ENCODE measurements around the gene EFNA5.
"Not testable (repeated sequence)": the region's sequence is repeated elsewhere in the genome, so short reads cannot be mapped to it uniquely, and the experiment has no call there.

EFNA5 gene

DNA sequence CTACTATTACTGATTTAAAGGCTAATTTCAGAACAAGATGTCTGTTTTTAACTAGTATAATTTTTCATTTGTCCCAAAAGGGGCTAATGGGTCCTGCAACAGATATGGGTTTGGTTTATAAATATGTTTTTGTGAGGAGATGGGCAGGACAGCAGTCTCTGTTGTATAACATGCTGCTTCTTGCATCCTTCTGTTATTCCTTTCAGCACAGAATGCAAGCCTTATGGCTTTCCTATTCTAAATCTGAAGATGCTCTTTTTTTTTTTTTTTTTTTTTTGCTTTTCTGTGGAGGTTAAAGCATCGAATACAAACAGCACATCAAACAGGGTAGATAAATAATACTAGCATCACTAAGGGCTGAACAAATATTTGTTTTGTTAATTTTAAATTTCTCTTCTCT, 235.7 kb downstream of the EFNA5 start:
- DNase-seq (ENCODE audit: low read depth in 2 of 2, low spot score in 1 of 2): no peak

DNA sequence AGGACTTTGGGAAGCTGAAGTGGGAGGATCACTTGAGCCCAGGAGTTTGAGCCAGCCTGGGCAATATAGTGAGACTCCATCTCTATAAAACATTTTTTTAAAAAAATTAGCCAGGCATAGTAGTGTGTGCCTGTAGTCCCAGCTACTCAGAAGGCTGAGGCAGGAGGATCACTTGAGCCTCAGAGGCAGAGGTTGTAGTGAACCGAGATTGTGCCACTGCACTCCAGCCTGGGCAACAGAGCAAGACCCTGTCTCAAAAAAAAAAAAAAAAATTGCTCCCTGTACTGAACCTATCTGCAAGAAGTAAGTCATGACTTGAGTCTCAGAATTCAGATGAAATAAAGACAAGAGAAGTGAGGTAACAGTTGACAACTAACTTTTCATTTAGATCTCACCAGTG, 237.1 kb downstream of the EFNA5 start:
- not testable (repeated sequence) for DNase-seq (ENCODE audit: low read depth in 2 of 2, low spot score in 1 of 2)

GRCh38 chr5:107431998-107432397, 238.7 kb downstream of the EFNA5 start:
- no peak for DNase-seq (ENCODE audit: low read depth in 2 of 2, low spot score in 1 of 2)

- DNase-seq (ENCODE audit: low read depth in 2 of 2, low spot score in 1 of 2): no peak
Measured at GRCh38 chr5:107431536-107431935, 239.2 kb downstream of the EFNA5 start.

DNA sequence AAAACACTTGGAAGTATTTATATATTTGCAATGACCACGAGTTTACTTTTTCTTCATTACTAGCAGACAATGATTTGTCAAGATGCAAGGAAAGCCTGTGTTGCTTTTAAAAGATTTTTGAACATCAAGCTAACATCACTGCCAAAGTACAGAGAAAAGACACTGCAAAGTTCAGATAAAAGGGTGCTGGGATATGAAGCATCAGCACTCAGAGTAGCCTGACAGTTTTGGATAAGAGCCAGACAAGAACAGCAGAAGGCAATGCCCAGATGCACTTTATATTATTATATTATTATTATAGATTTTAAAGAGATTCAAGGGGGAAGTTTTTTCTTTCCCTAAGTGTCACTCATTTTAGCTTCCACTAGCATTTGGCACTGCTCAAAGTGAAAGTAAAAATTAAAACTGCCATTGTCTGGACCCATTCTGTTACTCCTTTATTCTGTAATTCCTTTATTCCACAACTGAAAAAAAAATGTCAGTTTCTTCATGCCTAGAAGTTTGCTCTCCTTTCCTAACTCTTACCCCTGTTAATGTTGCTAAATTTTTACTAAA, 240.6 kb downstream of the EFNA5 start:
- DNase-seq (ENCODE audit: low read depth in 2 of 2, low spot score in 1 of 2): no peak

DNA sequence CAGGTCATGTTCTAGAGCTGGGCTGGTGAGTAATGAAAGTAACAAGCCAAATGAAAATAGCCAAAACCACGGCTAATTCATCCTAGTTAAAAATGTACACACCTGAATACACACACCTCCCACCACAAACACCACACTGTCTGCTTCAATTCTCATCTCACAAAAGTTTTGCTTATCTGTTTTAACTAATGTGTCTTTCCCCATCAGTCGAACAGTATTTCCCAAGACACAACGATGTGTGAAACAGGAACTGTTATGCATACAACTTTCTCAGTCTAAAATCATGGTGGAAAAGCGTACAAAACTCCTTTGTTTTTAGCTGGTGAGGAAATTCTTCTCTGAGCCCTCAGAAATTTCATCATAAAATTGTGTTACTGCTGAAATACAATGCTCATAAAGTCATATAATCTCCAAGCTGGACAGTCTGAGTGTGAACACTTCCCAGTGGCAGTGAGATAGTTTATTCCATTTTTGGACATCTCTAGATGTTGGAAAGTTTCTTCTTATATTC, 242.4 kb downstream of the EFNA5 start:
- DNase-seq (ENCODE audit: low read depth in 2 of 2, low spot score in 1 of 2): no peak

GRCh38 chr5:107426872-107427271, 243.9 kb downstream of the EFNA5 start:
- no peak for DNase-seq (ENCODE audit: low read depth in 2 of 2, low spot score in 1 of 2)

DNA sequence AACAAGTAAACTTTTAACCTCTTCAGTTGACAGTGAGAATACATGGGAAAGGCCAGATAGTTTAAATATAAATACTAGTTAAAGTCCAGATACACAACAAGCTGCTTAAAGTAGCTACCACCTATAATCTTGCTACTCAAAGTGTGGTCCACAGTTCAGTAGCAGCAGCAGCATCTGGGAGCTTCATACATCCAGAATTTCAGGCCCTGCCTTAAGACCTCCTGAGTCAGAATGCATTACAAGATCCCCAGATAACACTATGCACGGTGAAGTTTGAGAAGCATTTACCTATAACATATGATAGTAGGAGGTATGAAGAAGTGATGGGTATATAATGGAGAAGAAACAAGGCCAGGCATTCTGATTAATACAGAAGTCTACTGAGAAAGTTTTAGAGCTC, 244.5 kb downstream of the EFNA5 start:
- DNase-seq (ENCODE audit: low read depth in 2 of 2, low spot score in 1 of 2): no peak

GRCh38 chr5:107425541-107426031, 245.2 kb downstream of the EFNA5 start:
- no peak for DNase-seq (ENCODE audit: low read depth in 2 of 2, low spot score in 1 of 2)

- DNase-seq (ENCODE audit: low read depth in 2 of 2, low spot score in 1 of 2): no peak
Measured at GRCh38 chr5:107424491-107424890, 246.2 kb downstream of the EFNA5 start.

GRCh38 chr5:107422494-107422893, 248.2 kb downstream of the EFNA5 start:
- DNase-seq (ENCODE audit: low read depth in 2 of 2, low spot score in 1 of 2): no peak

GRCh38 chr5:107419498-107419897, 251.2 kb downstream of the EFNA5 start:
- DNase-seq (ENCODE audit: low read depth in 2 of 2, low spot score in 1 of 2): no peak

GRCh38 chr5:107418902-107419301, 251.8 kb downstream of the EFNA5 start:
- no peak for DNase-seq (ENCODE audit: low read depth in 2 of 2, low spot score in 1 of 2)

GRCh38 chr5:107418071-107418470, 252.7 kb downstream of the EFNA5 start:
- no peak for DNase-seq (ENCODE audit: low read depth in 2 of 2, low spot score in 1 of 2)

DNA sequence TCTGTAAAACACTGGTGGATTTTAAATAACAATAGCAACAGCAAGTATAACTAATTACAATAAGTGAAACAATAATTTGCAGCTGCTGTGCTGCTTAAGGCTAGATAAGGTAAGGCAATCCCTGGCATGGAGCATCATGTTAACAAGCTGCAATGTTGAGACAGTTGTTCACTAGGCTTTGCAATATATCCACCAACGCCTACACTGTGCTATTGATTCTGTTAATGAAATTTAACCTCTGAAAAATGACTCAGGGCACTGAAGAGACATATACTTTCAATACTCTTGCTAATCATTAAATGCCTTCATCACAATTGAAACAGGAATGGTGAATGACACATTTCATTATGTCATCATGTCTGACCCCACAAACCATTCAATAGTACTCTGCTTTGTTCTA, 255.0 kb downstream of the EFNA5 start:
- DNase-seq (ENCODE audit: low read depth in 2 of 2, low spot score in 1 of 2): no peak

GRCh38 chr5:107414802-107415201, 255.9 kb downstream of the EFNA5 start:
- DNase-seq (ENCODE audit: low read depth in 2 of 2, low spot score in 1 of 2): no peak

DNA sequence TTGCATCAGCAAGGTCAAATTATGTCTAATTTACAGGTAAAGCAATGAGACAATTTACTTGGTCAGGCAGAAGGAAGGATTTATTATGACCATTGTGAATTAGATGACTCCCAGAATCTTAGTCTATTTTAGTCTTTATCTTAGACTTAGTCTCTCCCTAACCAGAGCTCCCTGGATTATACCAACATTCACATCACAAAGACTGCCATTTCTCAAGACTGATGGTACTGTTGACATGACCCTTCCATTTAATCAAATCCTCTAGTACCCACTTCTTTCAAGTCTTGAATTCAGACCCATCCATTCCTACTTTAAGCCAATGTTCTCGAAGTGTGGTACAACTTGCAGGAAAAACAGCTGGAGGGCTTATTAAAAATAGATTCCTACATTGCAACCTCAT, 257.0 kb downstream of the EFNA5 start:
- no peak for DNase-seq (ENCODE audit: low read depth in 2 of 2, low spot score in 1 of 2)

DNA sequence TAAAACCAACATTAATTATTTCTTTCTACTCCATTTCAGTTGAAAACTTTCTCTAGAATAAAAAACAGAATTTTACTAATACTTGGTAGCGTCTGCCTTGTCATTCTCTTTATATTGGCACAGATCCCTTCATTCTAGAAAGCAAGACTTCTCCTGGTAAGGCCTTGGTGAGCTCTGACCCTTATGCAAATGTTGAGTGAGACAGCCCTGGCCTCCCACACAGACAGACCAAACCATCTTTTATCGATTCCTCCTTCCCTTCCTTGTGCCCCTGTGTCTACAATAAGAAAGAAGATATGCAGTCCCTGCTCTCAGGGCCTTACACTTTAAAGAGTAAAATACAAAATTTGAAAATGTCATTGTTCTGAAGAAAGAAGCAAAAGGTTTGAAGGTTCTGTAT, 262.2 kb downstream of the EFNA5 start:
- no peak for DNase-seq (ENCODE audit: low read depth in 2 of 2, low spot score in 1 of 2)

DNA sequence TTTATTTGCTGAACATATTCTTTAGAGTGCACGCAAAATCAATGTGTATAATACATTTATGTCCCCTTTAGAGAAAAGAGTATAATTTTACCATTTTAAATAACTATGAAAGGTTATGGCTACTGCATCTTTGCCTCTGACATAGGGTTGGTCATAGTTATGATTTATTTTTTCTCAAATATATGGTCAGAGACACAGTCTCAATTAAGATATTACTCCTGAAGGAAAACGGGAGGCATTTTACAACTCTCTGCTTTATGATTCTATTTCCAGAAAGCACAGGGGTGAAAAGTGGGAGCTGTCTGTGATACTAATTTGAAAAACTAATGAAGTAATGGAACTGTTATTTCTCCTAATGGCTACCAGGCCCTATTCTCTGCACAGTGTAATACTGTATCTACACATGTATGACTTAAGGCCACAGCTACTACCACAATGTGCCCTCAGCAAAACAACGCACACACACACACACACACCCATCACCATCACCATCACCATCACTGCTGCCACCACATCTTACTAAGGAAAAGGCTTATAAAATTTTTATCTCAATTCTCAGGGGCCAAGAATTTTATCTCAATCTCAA, 262.9 kb downstream of the EFNA5 start:
- DNase-seq (ENCODE audit: low read depth in 2 of 2, low spot score in 1 of 2): no peak

- no peak for DNase-seq (ENCODE audit: low read depth in 2 of 2, low spot score in 1 of 2)
Measured at GRCh38 chr5:107404595-107405374, 266.0 kb downstream of the EFNA5 start.

GRCh38 chr5:107403228-107403953, 267.3 kb downstream of the EFNA5 start:
- no peak for DNase-seq (ENCODE audit: low read depth in 2 of 2, low spot score in 1 of 2)
